GM18507 (cell line): Measurements from ENCODE around the gene TULP4.
"Not testable (repeated sequence)": the region's sequence is repeated elsewhere in the genome, so short reads cannot be mapped to it uniquely, and the experiment has no call there.

Experiments used
- DNase-seq: peaks from one replicate; pipeline ENCODE4 v3.0.0; 2011; ENCODE audit warnings: low read depth; ENCODE audit not compliant: insufficient read length; ENCODE audit errors: extremely low spot score
- FAIRE-seq: peaks from 2 replicates; lab custom pipeline; 2011; peaks lifted over from hg19 to GRCh38; lab: Jason Lieb, UNC

TULP4 gene

DNA sequence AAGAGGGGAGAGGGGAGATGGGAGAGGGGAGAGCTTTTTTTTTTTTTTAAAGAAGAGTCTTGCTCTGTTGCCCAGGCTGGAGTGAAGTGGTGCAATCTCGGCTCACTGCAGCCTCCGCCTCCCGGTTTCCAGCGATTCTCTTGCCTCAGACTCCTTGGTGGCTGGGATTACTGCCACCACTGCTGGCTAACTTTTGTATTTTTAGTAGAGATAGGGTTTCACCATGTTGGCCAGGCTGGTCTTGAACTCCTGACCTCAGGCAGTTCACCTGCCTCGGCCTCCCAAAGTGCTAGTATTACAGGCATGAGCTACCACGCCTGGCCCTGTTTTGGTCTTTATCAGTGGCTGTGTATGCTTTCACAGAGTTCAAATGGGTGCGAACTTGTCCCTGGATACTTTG is 38.5 kb downstream of the TULP4 start:
- not testable (repeated sequence) for DNase-seq, FAIRE-seq

- no peak for DNase-seq
- FAIRE-seq: no peak
These were observed 41.9 kb downstream of the TULP4 start for GRCh38 chr6:158353883-158354877.

GRCh38 chr6:158356586-158357546 is 44.6 kb downstream of the TULP4 start:
- FAIRE-seq (no peak), DNase-seq (no peak)

GRCh38 chr6:158357570-158358216 is 45.4 kb downstream of the TULP4 start:
- no peak for DNase-seq
- FAIRE-seq: peak; percentile 81

GRCh38 chr6:158358450-158359077 is 46.3 kb downstream of the TULP4 start:
- FAIRE-seq: no peak
- DNase-seq: no peak

DNA sequence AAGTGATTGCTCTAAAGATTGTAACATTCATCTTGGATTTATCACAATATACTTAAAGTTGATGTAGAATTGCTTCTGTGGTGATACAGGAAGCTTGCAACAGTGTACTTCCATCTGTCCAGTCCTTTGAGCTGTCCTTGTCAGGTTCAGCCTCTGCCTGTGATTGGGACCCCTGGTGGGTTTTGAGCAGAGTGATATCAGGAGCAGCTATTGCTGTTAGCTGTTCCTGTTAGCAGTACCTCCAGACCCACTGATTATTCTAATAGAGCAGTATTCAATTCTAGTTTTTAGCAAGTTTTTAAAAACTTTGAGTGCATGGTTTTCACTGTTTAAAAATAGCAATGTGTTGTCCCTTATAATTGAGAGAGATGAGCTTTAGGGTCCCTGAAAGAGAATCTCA is 48.8 kb downstream of the TULP4 start:
- FAIRE-seq (no peak), DNase-seq (no peak)

GRCh38 chr6:158361961-158362669 is 49.9 kb downstream of the TULP4 start:
- no peak for FAIRE-seq
- DNase-seq: no peak

- FAIRE-seq (no peak), DNase-seq (no peak)
These were observed 54.1 kb downstream of the TULP4 start for GRCh38 chr6:158366363-158366762.

- DNase-seq (no peak), FAIRE-seq (no peak)
These were observed 55.6 kb downstream of the TULP4 start for GRCh38 chr6:158367816-158368215.

DNA sequence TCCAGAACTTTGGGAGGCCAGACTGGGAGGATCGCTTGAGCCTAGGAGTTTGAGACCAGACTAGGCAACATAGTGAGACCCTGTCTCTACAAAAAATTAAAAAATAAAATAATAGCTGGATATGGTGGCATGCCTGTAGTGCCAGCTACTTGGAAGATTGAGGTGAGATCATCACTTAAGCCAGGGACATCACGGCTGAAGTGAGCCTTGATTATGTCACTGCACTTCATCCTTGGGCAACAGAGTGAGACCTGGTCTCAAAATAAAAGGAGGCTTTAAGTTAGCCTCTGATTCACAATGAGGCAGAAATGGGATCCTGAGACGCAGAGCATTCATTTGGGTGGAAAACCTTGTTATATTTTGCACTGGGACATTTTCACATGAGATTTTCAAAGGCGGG is 57.0 kb downstream of the TULP4 start:
- DNase-seq: no peak
- no peak for FAIRE-seq

GRCh38 chr6:158370805-158371204 is 58.5 kb downstream of the TULP4 start:
- no peak for FAIRE-seq
- DNase-seq: no peak

- DNase-seq (no peak), FAIRE-seq (no peak)
These were observed 59.0 kb downstream of the TULP4 start for GRCh38 chr6:158371261-158371660.

DNA sequence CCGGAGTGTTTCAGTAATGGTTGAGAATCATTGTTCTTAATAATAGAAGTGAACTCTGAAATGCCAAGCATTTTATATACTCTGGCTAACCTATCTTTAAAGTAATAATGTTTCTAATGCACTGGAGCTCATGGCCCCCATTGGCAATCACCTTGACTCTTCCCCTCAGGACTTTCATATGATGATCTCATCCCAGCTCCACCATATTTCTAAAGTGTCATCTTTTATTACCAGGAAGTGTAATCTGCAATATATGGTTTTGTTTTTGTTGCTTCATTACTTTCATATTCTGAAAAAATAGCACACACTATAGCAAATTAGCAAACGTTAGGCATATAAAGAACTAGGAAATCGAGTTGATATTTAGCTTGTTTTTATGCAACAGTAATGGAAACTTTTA is 60.3 kb downstream of the TULP4 start:
- no peak for DNase-seq
- peak; percentile 21 for FAIRE-seq

DNA sequence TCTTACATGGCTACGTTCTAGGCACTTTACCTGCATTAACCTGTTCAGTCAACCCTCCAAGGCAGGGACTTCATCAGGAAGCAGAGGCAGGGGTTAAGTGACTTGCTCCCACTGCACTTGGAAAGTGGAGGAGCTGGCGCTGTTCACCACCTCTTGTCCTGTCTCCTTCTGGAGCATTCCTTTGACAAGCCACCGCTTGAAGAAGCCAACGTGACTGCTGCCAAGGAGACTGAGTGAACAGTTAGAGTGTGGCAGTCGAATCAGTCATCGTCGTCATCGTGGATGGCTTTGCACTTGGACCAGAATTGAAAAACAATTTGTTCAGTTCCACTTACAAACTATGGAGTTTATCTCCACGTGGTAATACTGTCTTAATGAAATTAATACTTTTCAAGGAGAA is 60.9 kb downstream of the TULP4 start:
- no peak for DNase-seq
- no peak for FAIRE-seq

DNA sequence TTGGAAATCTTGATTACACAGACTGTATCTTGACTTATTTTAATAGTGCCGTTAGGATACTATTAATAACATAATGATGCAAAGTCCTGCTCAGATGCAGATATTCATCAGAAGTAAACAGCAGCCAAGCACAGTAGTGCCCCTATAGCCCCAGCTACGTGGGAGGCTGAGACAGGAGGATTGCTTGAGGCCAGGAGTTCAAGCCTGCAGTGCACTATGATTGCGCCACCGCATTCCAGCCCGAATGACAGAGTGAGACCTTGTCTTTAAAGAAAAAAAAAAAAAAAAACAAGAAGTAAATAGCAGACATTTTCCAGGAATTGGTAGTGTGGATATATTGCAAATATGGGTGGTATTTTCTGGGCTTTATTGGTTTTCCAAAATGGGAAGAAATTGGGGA is 61.8 kb downstream of the TULP4 start:
- DNase-seq (no peak), FAIRE-seq (no peak)

- FAIRE-seq: no peak
- DNase-seq: no peak
These were observed 64.4 kb downstream of the TULP4 start for GRCh38 chr6:158376631-158377081.

- no peak for DNase-seq
- FAIRE-seq: no peak
These were observed 65.6 kb downstream of the TULP4 start for GRCh38 chr6:158377860-158378259.

GRCh38 chr6:158379336-158379735 is 67.1 kb downstream of the TULP4 start:
- FAIRE-seq (no peak), DNase-seq (no peak)

- DNase-seq: no peak
These were observed 68.9 kb downstream of the TULP4 start for GRCh38 chr6:158381214-158381613.

More at GRCh38 chr6:158381214-158381613, 68.9 kb downstream of the TULP4 start:
- no peak for FAIRE-seq
